DOHH2 (cell line): ENCODE results near the gene MDFI.

Experiments
- H3F3A ChIP-seq: fragments of 200-600 bp; sonication (generic), shearing (Covaris generic); 2 replicates; pipeline ENCODE4 v1.6.0; 2016; ENCODE audit warnings: antibody characterized with exemption, mild to moderate bottlenecking; ENCODE audit not compliant: control insufficient read depth, insufficient read depth
- H3K27ac ChIP-seq: fragments of 200-600 bp; sonication (generic); 2 replicates; pipeline ENCODE4 v1.5.1; 2014; ENCODE audit warnings: low read depth, mild to moderate bottlenecking, low read length, moderate library complexity
- H3K27me3 ChIP-seq: fragments of 200-600 bp; sonication (generic); 2 replicates; pipeline ENCODE4 v1.6.1; 2014; ENCODE audit warnings: mild to moderate bottlenecking, low read length, mixed read lengths; ENCODE audit not compliant: control insufficient read depth
- H3K36me3 ChIP-seq: fragments of 200-600 bp; sonication (generic); 2 replicates; pipeline ENCODE4 v1.6.1; 2014; ENCODE audit warnings: mild to moderate bottlenecking, low read length, moderate library complexity, mixed read lengths; ENCODE audit not compliant: control insufficient read depth
- H3K4me1 ChIP-seq: fragments of 200-600 bp; sonication (generic); 2 replicates; pipeline ENCODE4 v1.6.1; 2014; ENCODE audit warnings: mild to moderate bottlenecking, low read length, mixed read lengths; ENCODE audit not compliant: control insufficient read depth
- H3K4me2 ChIP-seq: fragments of 200-600 bp; sonication (generic); 2 replicates; pipeline ENCODE4 v1.6.0; 2014; ENCODE audit warnings: mild to moderate bottlenecking, low read length, moderate library complexity
- H3K4me3 ChIP-seq: fragments of 200-600 bp; sonication (generic); 2 replicates; pipeline ENCODE4 v1.5.1; 2014; ENCODE audit warnings: mild to moderate bottlenecking, low read length, mixed read lengths
- H3K79me2 ChIP-seq: fragments of 200-600 bp; sonication (generic); 2 replicates; pipeline ENCODE4 v1.6.1; 2014; ENCODE audit warnings: mild to moderate bottlenecking, low read length, mixed read lengths; ENCODE audit not compliant: control insufficient read depth
- H3K9me2 ChIP-seq: fragments of 200-600 bp; sonication (generic); replicated peaks from 2 replicates; pipeline ENCODE4 v1.6.1; 2014; ENCODE audit warnings: mild to moderate bottlenecking, low read length, mixed read lengths; ENCODE audit not compliant: control insufficient read depth
- H3K9me3 ChIP-seq: fragments of 200-600 bp; sonication (generic); 2 replicates; pipeline ENCODE4 v1.6.1; 2014; ENCODE audit warnings: antibody characterized with exemption, low read length, mixed read lengths; ENCODE audit not compliant: control insufficient read depth, insufficient read depth
- H4K20me1 ChIP-seq: fragments of 200-600 bp; sonication (generic); 2 replicates; pipeline ENCODE4 v1.6.0; 2014; ENCODE audit warnings: low read depth, mild to moderate bottlenecking, antibody characterized with exemption, low read length, moderate library complexity; ENCODE audit not compliant: control insufficient read depth, insufficient read depth
- EZH2phosphoT487 ChIP-seq: fragments of 200-600 bp; sonication (generic); IDR thresholded peaks from 2 replicates; pipeline ENCODE4 v1.6.1; 2017; ENCODE audit warnings: borderline replicate concordance, mild to moderate bottlenecking, antibody characterized with exemption, low read length, moderate library complexity, mixed read lengths
- TF ChIP-seq, protein P1 (sequence below): fragments of 200-600 bp; sonication (generic); IDR thresholded peaks from one replicate; pipeline ENCODE4 v1.5.1; 2014; ENCODE audit warnings: antibody characterized with exemption, mild to moderate bottlenecking, low read depth, low read length; ENCODE audit not compliant: poor library complexity, severe bottlenecking

Gene MDFI

GRCh38 chr6:41637194-41638001 lies 870 bp upstream of the MDFI start:
- no peak overlapping the region for H3K27ac ChIP-seq
- H3K9me3 ChIP-seq = no peaks in the 10 kb centered on the region
- TF ChIP-seq EZH2phosphoT487 = no peak
- TF ChIP-seq, protein P1, sequence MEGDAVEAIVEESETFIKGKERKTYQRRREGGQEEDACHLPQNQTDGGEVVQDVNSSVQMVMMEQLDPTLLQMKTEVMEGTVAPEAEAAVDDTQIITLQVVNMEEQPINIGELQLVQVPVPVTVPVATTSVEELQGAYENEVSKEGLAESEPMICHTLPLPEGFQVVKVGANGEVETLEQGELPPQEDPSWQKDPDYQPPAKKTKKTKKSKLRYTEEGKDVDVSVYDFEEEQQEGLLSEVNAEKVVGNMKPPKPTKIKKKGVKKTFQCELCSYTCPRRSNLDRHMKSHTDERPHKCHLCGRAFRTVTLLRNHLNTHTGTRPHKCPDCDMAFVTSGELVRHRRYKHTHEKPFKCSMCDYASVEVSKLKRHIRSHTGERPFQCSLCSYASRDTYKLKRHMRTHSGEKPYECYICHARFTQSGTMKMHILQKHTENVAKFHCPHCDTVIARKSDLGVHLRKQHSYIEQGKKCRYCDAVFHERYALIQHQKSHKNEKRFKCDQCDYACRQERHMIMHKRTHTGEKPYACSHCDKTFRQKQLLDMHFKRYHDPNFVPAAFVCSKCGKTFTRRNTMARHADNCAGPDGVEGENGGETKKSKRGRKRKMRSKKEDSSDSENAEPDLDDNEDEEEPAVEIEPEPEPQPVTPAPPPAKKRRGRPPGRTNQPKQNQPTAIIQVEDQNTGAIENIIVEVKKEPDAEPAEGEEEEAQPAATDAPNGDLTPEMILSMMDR = no peak
- no peaks in the 10 kb centered on the region for H3F3A ChIP-seq
- no peak overlapping the region for H3K4me3 ChIP-seq
- peaks cover 52% of the 10 kb centered on the region for H3K27me3 ChIP-seq
- H3K9me2 ChIP-seq = no peaks in the 10 kb centered on the region
- no peak overlapping the region for H3K4me2 ChIP-seq
- H3K4me1 ChIP-seq = no peaks in the 10 kb centered on the region
- H4K20me1 ChIP-seq = no peaks in the 10 kb centered on the region
- H3K79me2 ChIP-seq = no peaks in the 10 kb centered on the region
- no peaks in the 10 kb centered on the region for H3K36me3 ChIP-seq

GRCh38 chr6:41638935-41639808 lies 904 bp downstream of the MDFI start:
- no peak overlapping the region for H3K4me3 ChIP-seq
- H3K27ac ChIP-seq = no peak overlapping the region

GRCh38 chr6:41639809-41640371 lies 1.6 kb downstream of the MDFI start:
- no peaks in the 10 kb centered on the region for H3K9me3 ChIP-seq
- H3K27ac ChIP-seq = no peak overlapping the region
- H3K79me2 ChIP-seq = no peaks in the 10 kb centered on the region
- no peaks in the 10 kb centered on the region for H3K36me3 ChIP-seq
- no peak overlapping the region for H3K4me2 ChIP-seq
- no peaks in the 10 kb centered on the region for H4K20me1 ChIP-seq
- no peaks in the 10 kb centered on the region for H3F3A ChIP-seq
- H3K9me2 ChIP-seq = no peaks in the 10 kb centered on the region
- H3K4me1 ChIP-seq = no peaks in the 10 kb centered on the region
- peaks cover 47% of the 10 kb centered on the region for H3K27me3 ChIP-seq
- H3K4me3 ChIP-seq = no peak overlapping the region
- TF ChIP-seq, protein P1 = no peak
- TF ChIP-seq EZH2phosphoT487 = no peak

More at GRCh38 chr6:41638935-41639808, 904 bp downstream of the MDFI start:
- Histone ChIP-seq H3K36me3 (no peaks in the 10 kb centered on the region), H3K27me3 (peaks cover 45% of the 10 kb centered on the region), H3K4me1 (no peaks in the 10 kb centered on the region), H3K9me3 (no peaks in the 10 kb centered on the region), H3K4me2 (no peak overlapping the region), H3K79me2 (no peaks in the 10 kb centered on the region), H3K9me2 (no peaks in the 10 kb centered on the region), H4K20me1 (no peaks in the 10 kb centered on the region), H3F3A (no peaks in the 10 kb centered on the region)
- TF ChIP-seq, protein P1 = no peak
- 0 out of 2 replicates have a peak, but pooled peaks have one; percentile 16 for TF ChIP-seq EZH2phosphoT487
